GM20431 (cell line): ENCODE results near the gene SLAMF1.
"Not testable (repeated sequence)": the region's sequence is repeated elsewhere in the genome, so short reads cannot be mapped to it uniquely, and the experiment has no call there.

ENCODE experiments used
- in situ Hi-C: fragments of 300-500 bp; cut with MseI, MboI; formaldehyde crosslinking; loops from one replicate; pipeline ENCODE4 v1.15.0; 2020; ENCODE audit warnings: low sequenced_read_pairs; ENCODE audit not compliant: unreplicated experiment

The SLAMF1 gene

DNA sequence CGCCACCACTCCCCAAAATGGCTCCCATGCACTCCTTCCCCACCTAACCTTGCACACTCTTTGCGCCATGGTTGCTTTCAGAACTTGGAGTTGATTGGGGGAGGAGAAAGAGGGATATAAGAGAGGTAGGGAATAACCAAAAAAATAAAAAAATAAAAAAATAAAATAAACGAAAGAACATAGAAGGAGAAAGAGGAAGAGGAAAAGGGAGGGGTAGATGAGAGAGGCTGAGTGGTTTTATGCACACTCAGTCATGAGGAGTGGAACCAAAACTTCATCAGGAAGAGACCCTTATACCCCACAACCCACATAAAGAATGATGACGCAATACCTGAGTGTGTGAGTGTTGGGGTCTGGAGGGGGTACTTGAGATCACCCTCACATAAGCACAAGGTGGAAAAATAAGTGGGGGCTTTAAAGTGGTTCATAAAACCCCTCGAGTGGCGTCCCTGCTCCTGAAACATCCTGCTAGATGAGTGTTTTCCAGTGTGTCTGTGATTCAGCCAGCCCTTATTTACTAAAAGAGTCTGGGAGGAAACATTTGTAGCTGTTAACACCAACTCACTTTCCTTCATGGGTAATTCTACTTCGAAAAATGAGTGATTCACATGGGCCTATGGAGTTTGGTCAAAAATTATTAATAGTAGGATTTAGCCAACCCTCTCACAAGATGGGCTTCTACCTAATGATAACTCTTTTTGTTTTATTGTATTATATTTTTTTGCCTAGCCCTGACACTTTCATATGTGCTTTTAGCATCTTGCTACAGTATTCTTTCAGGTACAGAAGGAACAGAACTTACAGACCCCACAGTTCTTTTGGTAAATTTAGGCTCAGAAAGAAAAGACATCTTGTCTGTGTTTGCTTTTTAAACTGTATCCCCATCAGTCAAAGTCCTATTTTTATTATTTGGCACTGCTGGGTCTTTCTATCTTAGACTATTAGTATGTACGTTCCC is 5.2 kb downstream of the SLAMF1 start:
- in situ Hi-C loops, result no loop called here

DNA sequence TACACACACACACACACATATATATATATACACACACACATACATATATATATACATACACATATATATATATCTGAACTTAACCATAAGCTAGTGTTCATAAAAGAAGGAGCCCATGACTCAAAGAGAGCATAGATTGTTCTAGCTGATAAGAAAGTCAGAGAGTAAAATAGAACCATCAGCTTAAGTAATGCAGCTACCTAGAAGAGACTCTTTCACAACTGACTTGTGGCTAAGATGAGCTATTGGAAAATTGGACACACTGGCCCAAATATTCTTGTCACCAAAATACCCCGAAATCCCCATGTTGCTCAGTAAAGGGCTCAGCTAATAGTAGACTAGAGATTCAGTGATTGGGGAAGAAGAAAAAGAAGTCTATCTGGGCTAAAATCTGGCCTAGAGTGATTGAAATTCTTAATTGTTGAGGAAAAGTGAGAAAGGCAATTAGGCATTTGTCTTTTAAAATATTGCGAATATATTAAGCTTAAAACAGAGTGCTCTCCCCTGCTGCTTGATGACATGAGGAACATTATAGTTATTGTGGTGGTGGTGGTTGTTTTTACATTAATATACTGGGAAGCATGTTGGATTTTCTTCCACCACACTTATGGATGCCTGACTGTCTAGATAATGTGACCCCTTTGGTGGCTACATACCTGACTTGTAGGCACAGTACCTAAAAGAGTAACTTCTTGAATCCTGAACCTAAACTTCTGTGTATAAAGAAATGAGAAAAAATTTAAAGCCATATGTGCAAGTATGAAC is 6.3 kb downstream of the SLAMF1 start:
- in situ Hi-C loops, result no loop called here

GRCh38 chr1:160639652-160640051 is 7.2 kb downstream of the SLAMF1 start:
- in situ Hi-C loops, result no loop called here

- in situ Hi-C loops, result no loop called here
These were observed 7.9 kb downstream of the SLAMF1 start for GRCh38 chr1:160638926-160639325.

- in situ Hi-C loops, result no loop called here
These were observed 8.3 kb downstream of the SLAMF1 start for GRCh38 chr1:160638540-160638857.

DNA sequence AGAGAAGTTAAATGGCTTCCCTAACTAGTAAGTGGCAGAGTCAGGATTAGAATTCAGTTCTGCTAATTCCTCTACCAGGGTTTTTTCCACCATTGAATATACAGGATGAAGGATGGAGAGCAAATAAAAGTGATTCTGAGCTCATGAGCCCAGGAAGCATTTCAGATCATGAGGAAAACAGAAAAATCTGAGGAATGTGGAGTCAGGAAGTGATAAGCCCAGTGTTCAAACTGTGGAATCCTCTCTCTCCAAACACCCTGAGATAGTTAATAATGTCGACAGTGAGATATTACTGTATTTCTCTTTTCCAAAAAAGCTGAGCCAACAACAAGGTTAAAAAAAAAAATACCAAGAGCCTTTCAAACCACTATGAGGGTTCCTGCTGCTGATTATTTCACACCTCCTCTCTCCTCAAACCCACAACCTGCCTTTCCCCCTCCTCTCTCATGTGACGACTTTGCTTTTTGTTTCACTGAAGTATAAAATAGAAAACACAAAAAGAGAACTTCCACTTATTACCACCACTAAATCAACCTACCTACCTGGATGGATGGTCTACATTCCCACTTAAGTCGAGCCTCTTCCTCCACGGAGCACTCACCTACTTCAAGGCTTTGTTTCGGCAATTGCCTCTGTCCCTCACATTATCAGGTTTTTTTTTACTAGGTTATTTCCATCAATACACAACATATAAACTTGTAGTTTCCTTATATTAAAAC is 8.9 kb downstream of the SLAMF1 start:
- in situ Hi-C loops, result no loop called here

DNA sequence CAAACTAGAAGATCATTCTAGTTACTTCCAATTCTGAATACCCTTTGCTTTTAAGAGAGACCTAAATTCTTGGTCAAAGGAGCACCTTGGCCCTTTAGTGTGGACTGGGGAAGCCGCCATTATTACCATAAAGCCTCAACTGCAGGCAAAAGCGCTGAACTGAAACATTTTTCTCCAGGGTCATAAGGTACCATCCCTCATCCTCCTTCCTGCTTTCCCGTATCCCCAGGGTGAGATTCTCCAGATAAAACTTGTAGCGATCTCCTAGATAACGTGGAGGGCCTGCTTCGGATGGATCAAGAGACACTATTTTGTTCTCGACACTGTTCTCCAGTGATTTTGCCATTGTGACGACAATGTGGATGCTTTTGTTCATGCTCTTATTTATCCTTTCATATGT is 9.8 kb downstream of the SLAMF1 start:
- in situ Hi-C loops, result no loop called here

DNA sequence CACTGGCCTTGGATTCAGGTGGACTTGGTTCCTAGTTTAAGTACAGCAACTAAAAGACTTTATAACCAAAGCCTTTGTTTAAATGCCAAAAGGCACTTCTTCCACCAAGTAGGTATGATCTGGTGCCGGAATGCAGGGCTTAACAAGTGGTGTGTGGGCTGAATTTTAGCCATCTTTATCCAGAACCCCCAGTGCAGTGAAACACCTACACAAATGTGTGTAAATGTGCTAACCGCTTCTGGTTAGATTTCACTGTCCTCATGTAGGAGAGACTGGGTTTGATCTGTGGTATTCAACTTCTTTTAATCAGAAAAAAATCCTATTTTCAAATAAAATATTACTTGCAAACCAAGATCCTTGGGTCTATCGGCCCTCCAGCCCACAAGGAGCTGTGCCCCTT is 10.3 kb downstream of the SLAMF1 start:
- in situ Hi-C loops, result no loop called here

DNA sequence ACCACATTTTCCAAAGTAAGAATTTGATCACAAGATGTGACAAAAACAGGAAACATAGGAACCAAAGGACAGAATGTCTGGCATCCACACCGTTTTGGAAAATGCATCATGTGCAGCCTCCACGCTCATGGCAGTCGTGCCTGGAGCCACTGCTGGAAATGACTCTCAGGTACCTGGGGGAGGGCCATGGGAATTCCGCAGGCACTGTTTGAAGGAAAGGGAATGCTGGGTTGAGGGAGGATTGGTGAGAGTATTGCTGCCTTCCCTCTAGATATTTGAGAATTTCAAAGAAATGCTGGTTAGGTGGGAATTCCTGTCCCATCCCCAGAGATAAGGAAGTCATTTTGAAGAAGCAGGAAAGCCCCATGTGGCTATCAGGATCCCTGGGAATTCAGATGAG is 10.8 kb downstream of the SLAMF1 start:
- in situ Hi-C loops, result no loop called here

GRCh38 chr1:160634543-160635491 is 12.0 kb downstream of the SLAMF1 start:
- in situ Hi-C loops, result no loop called here

DNA sequence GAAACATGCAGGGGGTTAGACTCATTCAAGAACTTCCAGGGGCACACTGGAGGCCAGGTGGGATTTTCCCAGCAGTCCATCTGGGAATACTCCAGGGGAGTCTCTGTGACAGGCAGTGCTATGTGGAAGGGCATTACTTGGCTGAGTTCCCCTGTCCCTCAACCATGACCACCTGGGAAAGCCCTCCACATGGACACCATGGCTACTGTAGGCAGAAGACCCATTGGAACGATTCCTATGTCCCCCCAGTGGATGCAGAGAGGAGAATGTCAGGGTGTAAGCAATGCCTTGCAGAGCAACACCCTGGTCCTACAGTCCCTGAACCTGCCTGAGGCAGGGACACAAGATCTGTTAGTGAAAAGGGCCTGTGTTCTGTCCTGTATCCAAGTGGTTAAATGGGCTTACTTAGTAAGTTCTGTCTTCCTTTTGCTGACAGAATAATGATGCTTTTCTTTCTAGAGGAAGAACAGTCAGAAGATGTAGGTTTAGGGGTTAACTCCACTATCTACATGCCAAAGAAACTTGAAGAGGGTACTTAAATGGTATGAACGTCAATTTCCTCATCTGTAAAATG is 13.4 kb downstream of the SLAMF1 start:
- in situ Hi-C loops, result no loop called here

DNA sequence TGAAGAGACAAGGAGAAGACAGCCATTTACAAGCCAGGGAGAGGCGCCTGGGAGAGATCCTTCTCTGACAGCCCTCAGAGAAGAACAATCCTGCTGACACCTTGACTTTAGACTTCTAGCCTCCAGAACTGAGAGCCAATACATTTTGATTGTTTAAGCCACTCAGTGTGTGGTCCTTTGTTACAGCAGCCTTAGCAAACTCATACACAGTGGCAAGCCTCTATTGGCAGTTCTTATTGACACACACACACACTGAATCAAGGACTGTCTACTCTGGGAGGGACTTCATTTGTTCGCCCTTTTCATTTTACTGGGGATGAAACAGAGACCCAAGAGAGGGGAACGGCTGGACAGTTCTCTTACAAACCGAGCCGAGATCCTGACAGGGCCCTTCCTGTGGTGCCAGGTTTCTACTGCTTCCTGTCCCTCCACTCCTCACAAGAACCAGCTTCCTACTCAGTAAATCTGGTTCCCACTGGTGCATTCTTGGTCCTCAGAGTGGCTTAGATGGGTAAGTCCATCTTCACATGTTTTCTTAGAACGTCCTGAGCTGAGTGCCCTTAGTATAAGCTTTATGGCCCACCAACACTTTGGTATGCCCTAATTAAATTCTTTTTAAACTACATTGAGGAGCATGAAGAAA is 14.7 kb downstream of the SLAMF1 start:
- in situ Hi-C loops, result no loop called here

DNA sequence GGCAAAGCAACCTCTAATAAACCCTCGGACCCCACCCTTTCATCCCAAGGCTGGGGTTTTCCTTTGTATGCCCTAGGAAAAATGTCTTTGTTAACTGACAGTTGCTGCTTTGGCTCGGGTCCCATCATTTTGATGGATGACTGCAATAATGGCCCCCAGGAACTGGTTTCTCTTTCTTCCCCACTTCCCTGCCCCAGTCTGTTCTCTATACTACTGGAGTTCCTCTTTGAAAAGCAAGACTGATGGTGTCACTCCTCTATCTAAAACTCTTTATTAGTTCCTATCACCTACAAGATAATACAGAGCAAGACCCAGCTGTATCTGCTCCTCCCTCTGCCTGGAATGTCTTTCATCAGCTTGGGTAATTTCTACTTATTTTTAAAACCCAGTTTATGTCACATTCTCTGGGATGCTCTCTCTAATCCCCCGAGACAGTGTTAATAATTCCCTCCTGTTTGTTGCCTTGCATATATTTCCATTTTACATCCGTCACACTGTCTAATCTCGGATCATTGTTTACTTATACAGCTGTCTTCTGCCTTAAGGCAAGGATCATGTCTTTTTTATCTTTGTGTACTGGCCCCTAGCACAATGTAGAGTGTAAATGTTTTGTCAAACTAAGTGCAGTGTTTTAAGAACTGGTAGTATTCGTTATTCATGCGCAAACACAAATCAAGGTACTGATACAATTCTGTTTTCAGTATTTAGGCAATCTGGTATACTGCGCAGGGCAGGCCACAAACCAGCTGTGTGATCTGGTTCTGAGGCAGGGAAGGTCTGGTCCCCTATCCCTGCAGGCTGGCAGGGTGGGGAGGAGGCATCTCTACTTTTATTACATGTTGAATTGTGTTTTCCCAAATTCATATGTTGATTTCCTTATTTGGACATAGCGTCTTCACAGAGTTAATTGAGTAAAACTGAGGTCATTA is 16.1 kb downstream of the SLAMF1 start:
- in situ Hi-C loops, result no loop called here

GRCh38 chr1:160629286-160630210 is 17.3 kb downstream of the SLAMF1 start:
- in situ Hi-C loops, result no loop called here

DNA sequence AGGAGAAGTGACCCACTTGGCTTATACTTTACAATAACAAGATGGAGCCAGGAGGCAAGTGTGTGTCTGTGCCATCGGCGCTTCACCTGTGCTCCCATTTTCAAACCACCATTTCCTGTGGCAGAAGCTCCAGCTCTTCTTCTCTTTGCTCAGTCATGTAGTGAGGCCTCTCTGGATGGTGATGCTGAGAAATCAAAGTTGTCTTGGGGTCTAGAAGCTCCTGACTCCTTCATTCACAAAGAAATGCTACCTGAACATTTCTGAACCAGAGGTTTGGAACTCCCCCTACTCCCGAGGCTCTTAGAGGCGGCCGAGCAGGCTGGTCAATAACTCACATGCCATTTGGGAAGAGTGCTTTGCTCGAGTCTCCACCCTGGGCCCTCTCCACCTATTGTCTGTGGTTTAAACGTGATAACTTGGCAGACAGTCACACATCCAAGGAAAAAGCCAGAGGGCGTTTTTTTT is 18.0 kb downstream of the SLAMF1 start:
- in situ Hi-C loops, result no loop called here

DNA sequence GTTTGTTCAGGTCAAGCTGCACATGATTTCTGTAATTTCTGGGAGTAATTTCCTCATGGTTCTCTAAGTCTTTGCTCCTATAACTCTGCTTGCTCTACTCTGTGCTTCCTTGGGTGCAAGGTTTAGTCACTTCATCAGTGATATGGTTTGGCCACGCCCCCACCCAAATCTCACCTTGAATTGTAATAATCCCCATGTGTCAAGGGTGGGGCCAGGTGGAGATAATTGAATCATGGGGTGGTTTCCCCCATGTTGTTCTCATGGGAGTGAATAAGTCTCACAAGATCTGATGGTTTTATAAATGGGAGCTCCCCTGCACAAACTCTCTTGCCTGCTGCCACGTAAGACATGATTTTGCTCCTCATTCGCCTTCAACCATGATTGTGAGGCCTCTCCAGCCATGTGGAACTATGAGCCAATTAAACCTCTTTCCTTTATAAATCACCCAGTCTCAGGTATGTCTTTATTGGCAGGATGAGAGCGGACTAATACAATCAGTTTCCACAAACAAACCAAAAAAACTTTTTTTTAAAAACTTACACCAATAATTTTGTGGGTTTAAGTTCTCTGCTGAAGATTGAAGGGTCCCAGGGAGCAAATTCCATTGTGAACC is 19.1 kb downstream of the SLAMF1 start:
- in situ Hi-C loops, result not testable (repeated sequence)
